K562 (cell line): ENCODE results near the gene FAM53C. TPM values are rescaled to one million over a fixed set of nuclear protein-coding genes. Genes with fewer than 3 reads are reported as not detected.
A peak's percentile ranks its signal among the peaks of the same experiment; 100 is the strongest.

Experiments used
- C11orf30 ChIP-seq: fragments of 450-650 bp; IDR thresholded peaks from 2 replicates; pipeline ENCODE4 v1.6.1; 2016; ENCODE audit warnings: low read depth, mild to moderate bottlenecking
- HDAC8 ChIP-seq: fragments of 450-650 bp; IDR thresholded peaks from 2 replicates; pipeline ENCODE4 v1.6.1; 2016; ENCODE audit warnings: mild to moderate bottlenecking, missing genetic modification characterization, moderate library complexity, missing compliant biosample characterization
- KLF6 ChIP-seq: fragments of 250-450 bp; sonication (Bioruptor Pico); IDR thresholded peaks from 2 replicates; pipeline ENCODE4 v1.4.0; 2020; ENCODE audit warnings: mild to moderate bottlenecking, moderate library complexity, borderline replicate concordance
- PHTF2 ChIP-seq: fragments of 250-450 bp; sonication (Bioruptor Pico); IDR thresholded peaks from 2 replicates; pipeline ENCODE4 v1.5.0; 2021; ENCODE audit warnings: mild to moderate bottlenecking
- SAFB2 ChIP-seq: fragments of 200-400 bp; formaldehyde crosslinking; IDR thresholded peaks from 2 replicates; pipeline ENCODE4 v1.6.1; 2018; ENCODE audit warnings: borderline replicate concordance, low read length, low read depth, moderate library complexity; ENCODE audit not compliant: severe bottlenecking
- SAP30 ChIP-seq: fragments of 200-600 bp; sonication (generic); IDR thresholded peaks from 2 replicates; pipeline ENCODE4 v1.6.1; 2012; ENCODE audit warnings: borderline replicate concordance, low read depth, mild to moderate bottlenecking, moderate library complexity, low read length, control low read depth, inconsistent platforms; ENCODE audit not compliant: insufficient read depth, poor library complexity, severe bottlenecking
- TCF7L2 ChIP-seq: fragments of 150-350 bp; IDR thresholded peaks from 2 replicates; pipeline ENCODE4 v1.6.1; 2016; ENCODE audit warnings: low read depth, mild to moderate bottlenecking, low read length, moderate library complexity
- ZC3H8 ChIP-seq: fragments of 450-650 bp; IDR thresholded peaks from 2 replicates; pipeline ENCODE4 v1.6.1; 2017
- ZKSCAN8 ChIP-seq: fragments of 200-800 bp; sonication (Bioruptor generic); IDR thresholded peaks from 2 replicates; pipeline ENCODE4 v1.6.1; 2016; ENCODE audit warnings: missing genetic modification characterization, missing compliant biosample characterization
- ZNF143 ChIP-seq: sonication (generic); formaldehyde crosslinking; IDR thresholded peaks from 2 replicates; pipeline ENCODE4 v1.9.0; 2022; ENCODE audit warnings: mild to moderate bottlenecking, missing genetic modification reagents
- polyA plus RNA-seq, 8 experiments: library from polyadenylated mRNA; depleted of rRNA in 4 of 8; stranded (reverse) in 5 of 8; unstranded in 3 of 8; fragments of >200 nt; fragmentation: Nextera tagmentation in 2 of 8; fragmentation: Illumina TruSeq in 1 of 8; extraction: Ambion mirVana in 2 of 8; extraction: Trizol in 1 of 8; gene quantifications; 2 replicates each; pipeline versions ENCODE4 v1.2.1 to v1.2.3, GENCODE V29; 2011 to 2014; ENCODE audit warnings: inconsistent platforms in 1 of 8, missing spikeins in 1 of 8
- total RNA-seq, 7 experiments: library from RNA; depleted of rRNA in 6 of 7; stranded (reverse); fragments of >200 nt in 6 of 7; fragmentation: Illumina TruSeq in 2 of 7; extraction: Trizol in 2 of 7; gene quantifications; 2 replicates each; pipeline versions ENCODE4 v1.2.1 to v1.2.3, GENCODE V29; 2011 to 2021; ENCODE audit warnings: low replicate concordance in 1 of 7
- TF ChIP-seq, protein P1 (sequence below): sonication (generic); formaldehyde crosslinking; IDR thresholded peaks from 2 replicates; pipeline ENCODE4 v1.8.0; 2023; ENCODE audit warnings: mild to moderate bottlenecking, missing genetic modification reagents
- TF ChIP-seq, protein P2 (sequence below): fragments of 450-650 bp; formaldehyde crosslinking; IDR thresholded peaks from 2 replicates; pipeline ENCODE4 v1.4.0; 2022; ENCODE audit warnings: mild to moderate bottlenecking, moderate library complexity
- TF ChIP-seq, protein P3 (sequence below): sonication (generic); formaldehyde crosslinking; IDR thresholded peaks from 2 replicates; pipeline ENCODE4 v1.8.0; 2022; ENCODE audit warnings: missing genetic modification reagents, mild to moderate bottlenecking, borderline replicate concordance
- TF ChIP-seq, protein P4 (sequence below): sonication (generic); formaldehyde crosslinking; IDR thresholded peaks from 2 replicates; pipeline ENCODE4 v1.8.0; 2023; ENCODE audit warnings: missing genetic modification reagents, mild to moderate bottlenecking, borderline replicate concordance
- TF ChIP-seq, protein P5 (sequence below): fragments of 250-450 bp; sonication (Bioruptor Pico); IDR thresholded peaks from 2 replicates; pipeline ENCODE4 v1.4.0; 2020; ENCODE audit warnings: borderline replicate concordance

Gene FAM53C
- total and polyA plus RNA-seq, 9 of the 15 experiments (the other 6 are each of a cell fraction or from before 2014, with no cell fraction given) = 9.7 to 38.5 (median 25.2) TPM

DNA sequence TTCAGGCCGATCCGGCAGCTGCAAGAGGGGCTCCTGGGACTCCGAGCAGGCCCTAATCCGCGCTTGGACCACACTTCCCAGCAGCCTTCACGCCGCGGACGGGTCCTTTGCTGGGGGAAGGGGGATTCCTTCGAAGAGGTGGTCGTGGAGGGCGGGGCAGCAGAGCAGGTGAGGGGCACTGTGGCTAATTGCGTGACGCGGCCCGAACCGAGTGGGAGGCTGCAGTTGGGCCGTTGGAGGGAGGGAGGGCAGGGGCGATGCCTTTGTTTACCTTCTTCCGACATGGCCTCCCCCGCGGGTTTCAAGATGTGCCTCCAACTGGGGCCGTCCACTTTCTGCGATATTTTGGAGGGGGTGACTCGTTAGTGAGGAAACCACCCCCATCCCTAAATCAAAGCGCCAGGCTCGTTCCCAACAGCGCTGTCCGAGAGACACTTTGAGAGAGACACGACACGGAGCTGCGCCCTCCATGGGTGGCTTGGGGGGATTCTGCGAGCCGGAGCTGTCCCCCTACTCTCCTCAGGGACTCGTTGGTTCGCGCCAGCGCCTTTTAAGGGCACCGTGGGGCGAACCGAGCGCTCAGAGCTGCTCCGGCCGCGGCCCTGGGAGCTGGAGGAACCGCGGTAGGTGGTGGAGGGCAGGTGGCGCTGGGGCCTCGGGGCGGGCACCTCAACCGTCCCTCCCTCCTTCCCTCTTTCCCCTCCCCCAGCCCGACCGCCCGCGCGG is at the start of gene FAM53C (continued):
- TF ChIP-seq ZKSCAN8 (CRISPR knock-in tag) (no peak), ZNF143 (CRISPR knock-in tag) (peak; percentile 95), TCF7L2 (peak; percentile 91), HDAC8 (no peak), SAFB2 (no peak), SAP30 (no peak), ZC3H8 (no peak), KLF6 (CRISPR knock-in tag) (no peak), C11orf30 (no peak), PHTF2 (CRISPR knock-in tag) (peak; percentile 82; the same call in 1 of the 2 replicates)
- TF ChIP-seq, protein P1, sequence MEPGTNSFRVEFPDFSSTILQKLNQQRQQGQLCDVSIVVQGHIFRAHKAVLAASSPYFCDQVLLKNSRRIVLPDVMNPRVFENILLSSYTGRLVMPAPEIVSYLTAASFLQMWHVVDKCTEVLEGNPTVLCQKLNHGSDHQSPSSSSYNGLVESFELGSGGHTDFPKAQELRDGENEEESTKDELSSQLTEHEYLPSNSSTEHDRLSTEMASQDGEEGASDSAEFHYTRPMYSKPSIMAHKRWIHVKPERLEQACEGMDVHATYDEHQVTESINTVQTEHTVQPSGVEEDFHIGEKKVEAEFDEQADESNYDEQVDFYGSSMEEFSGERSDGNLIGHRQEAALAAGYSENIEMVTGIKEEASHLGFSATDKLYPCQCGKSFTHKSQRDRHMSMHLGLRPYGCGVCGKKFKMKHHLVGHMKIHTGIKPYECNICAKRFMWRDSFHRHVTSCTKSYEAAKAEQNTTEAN (CRISPR knock-in tag) = no peak
- TF ChIP-seq, protein P2, sequence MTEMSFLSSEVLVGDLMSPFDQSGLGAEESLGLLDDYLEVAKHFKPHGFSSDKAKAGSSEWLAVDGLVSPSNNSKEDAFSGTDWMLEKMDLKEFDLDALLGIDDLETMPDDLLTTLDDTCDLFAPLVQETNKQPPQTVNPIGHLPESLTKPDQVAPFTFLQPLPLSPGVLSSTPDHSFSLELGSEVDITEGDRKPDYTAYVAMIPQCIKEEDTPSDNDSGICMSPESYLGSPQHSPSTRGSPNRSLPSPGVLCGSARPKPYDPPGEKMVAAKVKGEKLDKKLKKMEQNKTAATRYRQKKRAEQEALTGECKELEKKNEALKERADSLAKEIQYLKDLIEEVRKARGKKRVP = peak; percentile 51
- TF ChIP-seq, protein P3, sequence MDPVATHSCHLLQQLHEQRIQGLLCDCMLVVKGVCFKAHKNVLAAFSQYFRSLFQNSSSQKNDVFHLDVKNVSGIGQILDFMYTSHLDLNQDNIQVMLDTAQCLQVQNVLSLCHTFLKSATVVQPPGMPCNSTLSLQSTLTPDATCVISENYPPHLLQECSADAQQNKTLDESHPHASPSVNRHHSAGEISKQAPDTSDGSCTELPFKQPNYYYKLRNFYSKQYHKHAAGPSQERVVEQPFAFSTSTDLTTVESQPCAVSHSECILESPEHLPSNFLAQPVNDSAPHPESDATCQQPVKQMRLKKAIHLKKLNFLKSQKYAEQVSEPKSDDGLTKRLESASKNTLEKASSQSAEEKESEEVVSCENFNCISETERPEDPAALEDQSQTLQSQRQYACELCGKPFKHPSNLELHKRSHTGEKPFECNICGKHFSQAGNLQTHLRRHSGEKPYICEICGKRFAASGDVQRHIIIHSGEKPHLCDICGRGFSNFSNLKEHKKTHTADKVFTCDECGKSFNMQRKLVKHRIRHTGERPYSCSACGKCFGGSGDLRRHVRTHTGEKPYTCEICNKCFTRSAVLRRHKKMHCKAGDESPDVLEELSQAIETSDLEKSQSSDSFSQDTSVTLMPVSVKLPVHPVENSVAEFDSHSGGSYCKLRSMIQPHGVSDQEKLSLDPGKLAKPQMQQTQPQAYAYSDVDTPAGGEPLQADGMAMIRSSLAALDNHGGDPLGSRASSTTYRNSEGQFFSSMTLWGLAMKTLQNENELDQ (CRISPR knock-in tag) = no peak
- TF ChIP-seq, protein P4, sequence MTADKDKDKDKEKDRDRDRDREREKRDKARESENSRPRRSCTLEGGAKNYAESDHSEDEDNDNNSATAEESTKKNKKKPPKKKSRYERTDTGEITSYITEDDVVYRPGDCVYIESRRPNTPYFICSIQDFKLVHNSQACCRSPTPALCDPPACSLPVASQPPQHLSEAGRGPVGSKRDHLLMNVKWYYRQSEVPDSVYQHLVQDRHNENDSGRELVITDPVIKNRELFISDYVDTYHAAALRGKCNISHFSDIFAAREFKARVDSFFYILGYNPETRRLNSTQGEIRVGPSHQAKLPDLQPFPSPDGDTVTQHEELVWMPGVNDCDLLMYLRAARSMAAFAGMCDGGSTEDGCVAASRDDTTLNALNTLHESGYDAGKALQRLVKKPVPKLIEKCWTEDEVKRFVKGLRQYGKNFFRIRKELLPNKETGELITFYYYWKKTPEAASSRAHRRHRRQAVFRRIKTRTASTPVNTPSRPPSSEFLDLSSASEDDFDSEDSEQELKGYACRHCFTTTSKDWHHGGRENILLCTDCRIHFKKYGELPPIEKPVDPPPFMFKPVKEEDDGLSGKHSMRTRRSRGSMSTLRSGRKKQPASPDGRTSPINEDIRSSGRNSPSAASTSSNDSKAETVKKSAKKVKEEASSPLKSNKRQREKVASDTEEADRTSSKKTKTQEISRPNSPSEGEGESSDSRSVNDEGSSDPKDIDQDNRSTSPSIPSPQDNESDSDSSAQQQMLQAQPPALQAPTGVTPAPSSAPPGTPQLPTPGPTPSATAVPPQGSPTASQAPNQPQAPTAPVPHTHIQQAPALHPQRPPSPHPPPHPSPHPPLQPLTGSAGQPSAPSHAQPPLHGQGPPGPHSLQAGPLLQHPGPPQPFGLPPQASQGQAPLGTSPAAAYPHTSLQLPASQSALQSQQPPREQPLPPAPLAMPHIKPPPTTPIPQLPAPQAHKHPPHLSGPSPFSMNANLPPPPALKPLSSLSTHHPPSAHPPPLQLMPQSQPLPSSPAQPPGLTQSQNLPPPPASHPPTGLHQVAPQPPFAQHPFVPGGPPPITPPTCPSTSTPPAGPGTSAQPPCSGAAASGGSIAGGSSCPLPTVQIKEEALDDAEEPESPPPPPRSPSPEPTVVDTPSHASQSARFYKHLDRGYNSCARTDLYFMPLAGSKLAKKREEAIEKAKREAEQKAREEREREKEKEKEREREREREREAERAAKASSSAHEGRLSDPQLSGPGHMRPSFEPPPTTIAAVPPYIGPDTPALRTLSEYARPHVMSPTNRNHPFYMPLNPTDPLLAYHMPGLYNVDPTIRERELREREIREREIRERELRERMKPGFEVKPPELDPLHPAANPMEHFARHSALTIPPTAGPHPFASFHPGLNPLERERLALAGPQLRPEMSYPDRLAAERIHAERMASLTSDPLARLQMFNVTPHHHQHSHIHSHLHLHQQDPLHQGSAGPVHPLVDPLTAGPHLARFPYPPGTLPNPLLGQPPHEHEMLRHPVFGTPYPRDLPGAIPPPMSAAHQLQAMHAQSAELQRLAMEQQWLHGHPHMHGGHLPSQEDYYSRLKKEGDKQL (CRISPR knock-in tag) = no peak
- TF ChIP-seq, protein P5, sequence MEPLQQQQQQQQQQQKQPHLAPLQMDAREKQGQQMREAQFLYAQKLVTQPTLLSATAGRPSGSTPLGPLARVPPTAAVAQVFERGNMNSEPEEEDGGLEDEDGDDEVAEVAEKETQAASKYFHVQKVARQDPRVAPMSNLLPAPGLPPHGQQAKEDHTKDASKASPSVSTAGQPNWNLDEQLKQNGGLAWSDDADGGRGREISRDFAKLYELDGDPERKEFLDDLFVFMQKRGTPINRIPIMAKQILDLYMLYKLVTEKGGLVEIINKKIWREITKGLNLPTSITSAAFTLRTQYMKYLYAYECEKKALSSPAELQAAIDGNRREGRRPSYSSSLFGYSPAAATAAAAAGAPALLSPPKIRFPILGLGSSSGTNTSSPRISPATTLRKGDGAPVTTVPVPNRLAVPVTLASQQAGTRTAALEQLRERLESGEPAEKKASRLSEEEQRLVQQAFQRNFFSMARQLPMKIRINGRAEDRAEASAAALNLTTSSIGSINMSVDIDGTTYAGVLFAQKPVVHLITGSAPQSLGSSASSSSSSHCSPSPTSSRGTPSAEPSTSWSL (CRISPR knock-in tag) = no peak
